SK-N-SH (cell line): ENCODE results near the gene TBC1D1. TPM values are rescaled to one million over a fixed set of nuclear protein-coding genes. Genes with fewer than 3 reads are reported as not detected.
A peak's percentile ranks its signal among the peaks of the same experiment; 100 is the strongest.

Experiments used
- CTCF ChIA-PET: fragments of 300-600, 350-600 bp; formaldehyde crosslinking; extraction: SDS; loops from one replicate; lab custom pipeline; 2021; lab: Yijun Ruan, JAX
- POLR2A ChIA-PET: fragments of 350-600 bp; sonication (Branson Sonifier 250); formaldehyde crosslinking; extraction: SDS; loops from one replicate; lab custom pipeline; 2020; ENCODE audit warnings: antibody characterized with exemption, inconsistent platforms; lab: Yijun Ruan, JAX
- DNase-seq: peaks from one replicate; pipeline ENCODE4 v3.0.0; 2012
- H2AFZ ChIP-seq: fragments of 200-600 bp; sonication (generic); 2 replicates; pipeline ENCODE4 v1.8.1; 2016; ENCODE audit warnings: antibody characterized with exemption, mild to moderate bottlenecking, low read depth
- H3F3A ChIP-seq: fragments of 200-600 bp; sonication (generic); replicated peaks from 2 replicates; pipeline ENCODE3; 2016; ENCODE audit warnings: antibody characterized with exemption, mild to moderate bottlenecking; ENCODE audit not compliant: insufficient read depth
- H3K27ac ChIP-seq, 2 experiments: fragments of 200-500 bp in 1 of 2; fragments of 200-600 bp in 1 of 2; sonication (Bioruptor generic) in 1 of 2; sonication (generic), shearing (Covaris generic) in 1 of 2; 2 replicates each; pipeline versions ENCODE4 v1.5.1 to v1.6.1; 2014 to 2016; ENCODE audit warnings: low read depth in 2 of 2, inconsistent platforms in 1 of 2, low read length in 1 of 2, mild to moderate bottlenecking in 1 of 2, mixed read lengths in 1 of 2
- H3K27me3 ChIP-seq: fragments of 200-600 bp; sonication (generic), shearing (Covaris generic); 2 replicates; pipeline ENCODE4 v1.6.1; 2016; ENCODE audit warnings: mixed run types; ENCODE audit not compliant: insufficient read depth
- H3K36me3 ChIP-seq, 2 experiments: fragments of 200-500 bp in 1 of 2; fragments of 200-600 bp in 1 of 2; sonication (Bioruptor generic) in 1 of 2; sonication (generic) in 1 of 2; replicated peaks in 1 of 2; 2 replicates each; pipeline versions ENCODE3 to v1.5.1; 2014 to 2016; ENCODE audit warnings: low read length in 1 of 2, mild to moderate bottlenecking in 1 of 2; ENCODE audit not compliant: insufficient read depth in 2 of 2, control insufficient read depth in 1 of 2
- H3K4me1 ChIP-seq, 2 experiments: fragments of 200-500 bp in 1 of 2; fragments of 200-600 bp in 1 of 2; sonication (Bioruptor generic) in 1 of 2; sonication (generic), shearing (Covaris generic) in 1 of 2; 2 replicates each; pipeline versions ENCODE4 v1.5.1 to v1.6.1; 2014 to 2016; ENCODE audit warnings: low read depth in 1 of 2, low read length in 1 of 2, mixed run types in 1 of 2; ENCODE audit not compliant: insufficient read depth in 2 of 2, control insufficient read depth in 1 of 2
- H3K4me2 ChIP-seq: fragments of 200-600 bp; sonication (generic), shearing (Covaris generic); 2 replicates; pipeline ENCODE4 v1.6.1; 2017; ENCODE audit warnings: mixed run types
- H3K4me3 ChIP-seq, 2 experiments: fragments of 200-500 bp in 1 of 2; fragments of 200-600 bp in 1 of 2; sonication (Bioruptor generic) in 1 of 2; sonication (generic), shearing (Covaris generic) in 1 of 2; 2 replicates each; pipeline versions ENCODE4 v1.5.1 to v1.8.1; 2014 to 2016; ENCODE audit warnings: low read depth in 2 of 2, inconsistent platforms in 1 of 2, low read length in 1 of 2, mild to moderate bottlenecking in 1 of 2, mixed read lengths in 1 of 2, moderate library complexity in 1 of 2
- H3K79me2 ChIP-seq: fragments of 200-600 bp; sonication (generic); 2 replicates; pipeline ENCODE4 v1.8.1; 2017; ENCODE audit warnings: mild to moderate bottlenecking; ENCODE audit not compliant: insufficient read depth
- H3K9ac ChIP-seq: fragments of 200-600 bp; sonication (generic); 2 replicates; pipeline ENCODE4 v1.6.1; 2017; ENCODE audit warnings: mixed run types
- H3K9me2 ChIP-seq: fragments of 200-600 bp; sonication (generic); 2 replicates; pipeline ENCODE4 v1.6.1; 2017; ENCODE audit warnings: mixed run types
- H3K9me3 ChIP-seq: fragments of 200-600 bp; sonication (generic); 2 replicates; pipeline ENCODE4 v1.6.1; 2017; ENCODE audit warnings: mixed run types, mild to moderate bottlenecking, moderate library complexity
- H4K20me1 ChIP-seq: fragments of 200-600 bp; sonication (generic); 2 replicates; pipeline ENCODE4 v1.6.1; 2017; ENCODE audit warnings: mild to moderate bottlenecking, mixed run types; ENCODE audit not compliant: insufficient read depth
- ELF1 ChIP-seq: IDR thresholded peaks from 2 replicates; pipeline ENCODE4 v1.4.0; 2012
- EP300 ChIP-seq, 2 experiments: IDR thresholded peaks; 2 replicates each; pipeline versions ENCODE4 v1.4.0 to v1.6.1; 2012; ENCODE audit warnings: borderline replicate concordance in 1 of 2, low read depth in 1 of 2, low read length in 1 of 2
- EZH2phosphoT487 ChIP-seq: fragments of 200-600 bp; sonication (generic); IDR thresholded peaks from 2 replicates; pipeline ENCODE4 v1.6.1; 2017; ENCODE audit warnings: low read depth, mixed run types, mild to moderate bottlenecking, antibody characterized with exemption, moderate library complexity, borderline replicate concordance
- FOSL2 ChIP-seq: IDR thresholded peaks from 2 replicates; pipeline ENCODE4 v1.4.0; 2012; ENCODE audit warnings: low read depth, mild to moderate bottlenecking, moderate library complexity, borderline replicate concordance
- FOXM1 ChIP-seq: IDR thresholded peaks from 2 replicates; pipeline ENCODE4 v1.4.0; 2012; ENCODE audit warnings: low read depth, mild to moderate bottlenecking
- GABPA ChIP-seq: IDR thresholded peaks from 2 replicates; pipeline ENCODE4 v1.4.0; 2012; ENCODE audit warnings: low read depth, mild to moderate bottlenecking
- GATA2 ChIP-seq: sonication (generic); formaldehyde crosslinking; IDR thresholded peaks from 2 replicates; pipeline ENCODE4 v1.5.0; 2020; ENCODE audit warnings: mild to moderate bottlenecking, missing genetic modification reagents
- JUND ChIP-seq: IDR thresholded peaks from 2 replicates; pipeline ENCODE4 v1.4.0; 2012
- MEF2A ChIP-seq: IDR thresholded peaks from 2 replicates; pipeline ENCODE4 v1.4.0; 2012; ENCODE audit warnings: low read depth, borderline replicate concordance
- MXI1 ChIP-seq: IDR thresholded peaks from 2 replicates; pipeline ENCODE4 v1.6.1; 2012; ENCODE audit warnings: mild to moderate bottlenecking, low read depth, low read length, improper control_type of control experiment
- NRF1 ChIP-seq: IDR thresholded peaks from 2 replicates; pipeline ENCODE4 v1.6.1; 2012; ENCODE audit warnings: low read depth, mild to moderate bottlenecking, low read length
- POLR2AphosphoS5 ChIP-seq: IDR thresholded peaks from 2 replicates; pipeline ENCODE4 v1.6.1; 2012; ENCODE audit warnings: low read depth, low read length
- RAD21 ChIP-seq: IDR thresholded peaks from 2 replicates; pipeline ENCODE4 v1.6.1; 2012; ENCODE audit warnings: mild to moderate bottlenecking, low read length
- REST ChIP-seq: IDR thresholded peaks from 2 replicates; pipeline ENCODE4 v1.6.1; 2012; ENCODE audit warnings: mild to moderate bottlenecking, low read depth, low read length, moderate library complexity
- RFX5 ChIP-seq: IDR thresholded peaks from 2 replicates; pipeline ENCODE4 v1.6.1; 2012; ENCODE audit warnings: mild to moderate bottlenecking, improper control_type of control experiment, low read length
- TAF1 ChIP-seq: IDR thresholded peaks from 2 replicates; pipeline ENCODE4 v1.6.1; 2012; ENCODE audit warnings: low read depth, mild to moderate bottlenecking, low read length, moderate library complexity, borderline replicate concordance
- TCF12 ChIP-seq: IDR thresholded peaks from 2 replicates; pipeline ENCODE4 v1.4.0; 2012
- TEAD4 ChIP-seq: IDR thresholded peaks from 2 replicates; pipeline ENCODE4 v1.4.0; 2012; ENCODE audit warnings: mild to moderate bottlenecking, borderline replicate concordance; ENCODE audit not compliant: insufficient read depth
- YY1 ChIP-seq: IDR thresholded peaks from 2 replicates; pipeline ENCODE4 v1.4.0; 2012; ENCODE audit warnings: low read depth, mild to moderate bottlenecking
- WGBS: methylation state at CpG from one replicate; pipeline ENCODE4 v1.1.6; 2017; ENCODE audit warnings: low lambda C conversion rate; 5-methylcytosine and 5-hydroxymethylcytosine counted together
- polyA plus RNA-seq, 3 experiments: library from polyadenylated mRNA; depleted of rRNA; stranded (reverse); fragments of >200 nt; gene quantifications; 2 replicates each; pipeline ENCODE4 v1.2.3, GENCODE V29; 2012
- TF ChIP-seq, protein P1 (sequence below): IDR thresholded peaks from 2 replicates; pipeline ENCODE4 v1.4.0; 2012; ENCODE audit warnings: low read depth, borderline replicate concordance
- TF ChIP-seq, protein P2 (sequence below): IDR thresholded peaks from 2 replicates; pipeline ENCODE4 v1.4.0; 2012; ENCODE audit warnings: low read depth

TBC1D1 gene
- polyA plus RNA-seq, 1 of the 3 experiments (the other 2 are of a cell fraction), result 29.8 TPM

- 78% methylated on average over 5 of the region's 5 CpGs for WGBS
- DNase-seq, result no peak
- Histone ChIP-seq H3K9me2 (no peaks in the 10 kb centered on the region), H3K4me2 (peak overlapping the region; percentile 45; the same call in 1 of the 2 replicates), H3K9me3 (no peaks in the 10 kb centered on the region), H4K20me1 (no peaks in the 10 kb centered on the region), H3K4me1 (peaks cover 6 to 34% of the 10 kb centered on the region in 2 experiments), H3F3A (peaks cover 25% of the 10 kb centered on the region), H3K27me3 (no peaks in the 10 kb centered on the region), H3K9ac (peak overlapping the region; percentile 69; the same call in 1 of the 2 replicates), H3K27ac (peak overlapping the region in 1 of 2 experiments; percentile 97; a peak in 3 of 4 replicates), H3K36me3 (no peaks in the 10 kb centered on the region), H3K79me2 (no peaks in the 10 kb centered on the region), H2AFZ (peak overlapping the region; percentile 72), H3K4me3 (no peak overlapping the region)
- ChIA-PET POLR2A (no interaction called here), CTCF (interaction anchor here (0.6 to 1.5 kb wide), 6 partner anchors 9 to 621 kb away, joined by 3 to 9 read pairs (median 3); partner anchors contain the start of gene TLR10)
- TF ChIP-seq RAD21 (no peak), GABPA (no peak), ELF1 (no peak)
Observed at GRCh38 chr4:38161208-38162113, 270.6 kb downstream of the TBC1D1 start.

GRCh38 chr4:38162240-38162784 lies 271.4 kb downstream of the TBC1D1 start:
- Histone ChIP-seq H3K9me3 (no peaks in the 10 kb centered on the region), H3K9ac (0 out of 2 replicates have a peak overlapping the region, but pooled peaks have one; percentile 19), H3K4me3 (no peak overlapping the region), H4K20me1 (no peaks in the 10 kb centered on the region), H3K27me3 (no peaks in the 10 kb centered on the region), H3K4me2 (peak overlapping the region; percentile 45; the same call in 1 of the 2 replicates), H3K9me2 (no peaks in the 10 kb centered on the region), H3K79me2 (no peaks in the 10 kb centered on the region), H3K27ac (peak overlapping the region; percentile 36 to 97), H3K36me3 (no peaks in the 10 kb centered on the region), H3F3A (peaks cover 25% of the 10 kb centered on the region), H2AFZ (peak overlapping the region; percentile 72), H3K4me1 (peaks cover 6 to 34% of the 10 kb centered on the region in 2 experiments)
- 77% methylated on average over 4 of the region's 4 CpGs for WGBS
- ChIA-PET POLR2A (no interaction called here), CTCF (interaction anchor here (0.6 to 1.5 kb wide), 3 partner anchors 12 to 127 kb away, joined by 3 read pairs; no protein-coding TSS in a partner anchor)
- DNase-seq, result peak; percentile 36
- TF ChIP-seq YY1 (0 out of 2 replicates have a peak, but pooled peaks have one; percentile 50), REST (0 out of 2 replicates have a peak, but pooled peaks have one; percentile 39), FOSL2 (no peak), FOXM1 (no peak), MXI1 (no peak), MEF2A (no peak), EZH2phosphoT487 (no peak), JUND (peak; percentile 31; the same call in 1 of the 2 replicates), GATA2 (CRISPR knock-in tag) (no peak), TEAD4 (no peak), EP300 (IDR thresholded peaks at IDR 0.05; ENCODE audit: borderline replicate concordance in 1 of 2, low read depth in 1 of 2, low read length in 1 of 2) (peak in 1 of 2 experiments; percentile 67; a peak in 2 of 4 replicates), ELF1 (no peak), RAD21 (no peak), RFX5 (no peak), TCF12 (peak; percentile 81), NRF1 (no peak), POLR2AphosphoS5 (peak; percentile 47; the same call in 1 of the 2 replicates), TAF1 (no peak)
- TF ChIP-seq, protein P1, sequence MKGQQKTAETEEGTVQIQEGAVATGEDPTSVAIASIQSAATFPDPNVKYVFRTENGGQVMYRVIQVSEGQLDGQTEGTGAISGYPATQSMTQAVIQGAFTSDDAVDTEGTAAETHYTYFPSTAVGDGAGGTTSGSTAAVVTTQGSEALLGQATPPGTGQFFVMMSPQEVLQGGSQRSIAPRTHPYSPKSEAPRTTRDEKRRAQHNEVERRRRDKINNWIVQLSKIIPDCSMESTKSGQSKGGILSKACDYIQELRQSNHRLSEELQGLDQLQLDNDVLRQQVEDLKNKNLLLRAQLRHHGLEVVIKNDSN, result no peak
- TF ChIP-seq, protein P2, sequence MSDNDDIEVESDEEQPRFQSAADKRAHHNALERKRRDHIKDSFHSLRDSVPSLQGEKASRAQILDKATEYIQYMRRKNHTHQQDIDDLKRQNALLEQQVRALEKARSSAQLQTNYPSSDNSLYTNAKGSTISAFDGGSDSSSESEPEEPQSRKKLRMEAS, result peak; percentile 86
